HCEC 1CT (cell line): ENCODE data around the gene CDH1.
"Not testable (repeated sequence)": the region's sequence is repeated elsewhere in the genome, so short reads cannot be mapped to it uniquely, and the experiment has no call there.

Experiments
- DNase-seq: peaks from one replicate; pipeline ENCODE4 v3.0.0-alpha.2; 2017

The CDH1 gene

GRCh38 chr16:68764862-68765261 lies 27.8 kb downstream of the CDH1 start:
- DNase-seq: no peak

- no peak for DNase-seq
These were observed 30.5 kb downstream of the CDH1 start for GRCh38 chr16:68767581-68767980.

- DNase-seq: no peak
These were observed 31.1 kb downstream of the CDH1 start for GRCh38 chr16:68768175-68768574.

- no peak for DNase-seq
These were observed 31.7 kb downstream of the CDH1 start for GRCh38 chr16:68768771-68769170.

GRCh38 chr16:68770671-68771070 lies 33.6 kb downstream of the CDH1 start:
- DNase-seq: no peak

GRCh38 chr16:68772030-68772681 lies 35.1 kb downstream of the CDH1 start:
- DNase-seq: no peak

- no peak for DNase-seq
These were observed 35.8 kb downstream of the CDH1 start for GRCh38 chr16:68772871-68773270.

- no peak for DNase-seq
These were observed 38.0 kb downstream of the CDH1 start for GRCh38 chr16:68774982-68775634.

- no peak for DNase-seq
These were observed 39.9 kb downstream of the CDH1 start for GRCh38 chr16:68776821-68777485.

- no peak for DNase-seq
These were observed 41.6 kb downstream of the CDH1 start for GRCh38 chr16:68778551-68779231.

- no peak for DNase-seq
These were observed 42.8 kb downstream of the CDH1 start for GRCh38 chr16:68779891-68780290.

GRCh38 chr16:68781784-68782183 lies 44.7 kb downstream of the CDH1 start:
- DNase-seq: no peak

GRCh38 chr16:68782198-68783174 lies 45.4 kb downstream of the CDH1 start:
- no peak for DNase-seq

- DNase-seq: no peak
These were observed 47.1 kb downstream of the CDH1 start for GRCh38 chr16:68784226-68784625.

GRCh38 chr16:68784721-68785120 lies 47.6 kb downstream of the CDH1 start:
- DNase-seq: no peak

- no peak for DNase-seq
These were observed 48.6 kb downstream of the CDH1 start for GRCh38 chr16:68785715-68786114.

- DNase-seq: peak; percentile 8
These were observed 49.8 kb downstream of the CDH1 start for GRCh38 chr16:68786685-68787418.

GRCh38 chr16:68787419-68787807 lies 50.3 kb downstream of the CDH1 start:
- not testable (repeated sequence) for DNase-seq

GRCh38 chr16:68790130-68790761 lies 53.2 kb downstream of the CDH1 start:
- DNase-seq: peak; percentile 10

GRCh38 chr16:68790944-68791343 lies 53.9 kb downstream of the CDH1 start:
- no peak for DNase-seq
